HepG2 (cell line): ENCODE data around the gene DICER1. TPM values are rescaled to one million over a fixed set of nuclear protein-coding genes. Genes with fewer than 3 reads are reported as not detected.

Source experiments
- ATAC-seq: fragments of 200-7000 bp; cut with Tn5 transposase; 3 replicates; pipeline ENCODE4 v1.9.1; 2020; ENCODE audit warnings: mild to moderate bottlenecking, moderate library complexity
- BruUV-seq: library from RNA; stranded (reverse); fragments of 400-500 nt; replicated peaks from 2 replicates; lab custom pipeline; 2021; lab: Mats Ljungman, UMichigan
- CTCF ChIA-PET: fragments of 300-600 bp; formaldehyde crosslinking; extraction: SDS; loops from one replicate; lab custom pipeline; 2021; ENCODE audit warnings: low total read pairs, inconsistent platforms, low intra/inter-chr PET ratio; lab: Yijun Ruan, JAX
- POLR2A ChIA-PET: fragments of 350-600 bp; sonication (Branson Sonifier 250); formaldehyde crosslinking; loops from one replicate; lab custom pipeline; 2020; ENCODE audit warnings: antibody characterized with exemption, inconsistent platforms; lab: Yijun Ruan, JAX
- DNase-seq: peaks from one replicate; pipeline ENCODE4 v3.0.0-alpha.2; 2015; ENCODE audit warnings: low spot score
- FAIRE-seq: peaks from 3 replicates; lab custom pipeline; 2011; peaks lifted over from hg19 to GRCh38; lab: Jason Lieb, UNC
- H2AFZ ChIP-seq: one replicate; pipeline ENCODE4 v1.6.1; 2011; ENCODE audit warnings: low read length, inconsistent platforms
- H3K27ac ChIP-seq: fragments of 300-600 bp; 3 replicates; pipeline ENCODE4 v1.8.0; 2011; ENCODE audit warnings: mixed run types, mild to moderate bottlenecking, mixed read lengths, low read length, inconsistent platforms; ENCODE audit not compliant: insufficient read depth; ENCODE audit errors: extremely low read length
- H3K27me3 ChIP-seq, 2 experiments: fragments of 200-600 bp in 1 of 2; 2 replicates in 1 of 2; 3 replicates in 1 of 2; pipeline versions ENCODE4 v1.6.0 to v1.8.0; 2011; ENCODE audit warnings: low read length in 2 of 2, mild to moderate bottlenecking in 2 of 2, moderate library complexity in 2 of 2, inconsistent platforms in 1 of 2; ENCODE audit not compliant: insufficient read depth in 2 of 2, control insufficient read depth in 1 of 2
- H3K36me3 ChIP-seq, 2 experiments: fragments of 200-600 bp in 1 of 2; replicated peaks in 1 of 2; 2 replicates in 1 of 2; 3 replicates in 1 of 2; pipeline versions ENCODE4 v1.5.1 to v1.8.0; 2011; ENCODE audit warnings: low read length in 2 of 2, inconsistent platforms in 1 of 2; ENCODE audit not compliant: insufficient read depth in 2 of 2, control insufficient read depth in 1 of 2
- H3K4me1 ChIP-seq: 2 replicates; pipeline ENCODE4 v1.5.1; 2012; ENCODE audit warnings: low read length, inconsistent platforms; ENCODE audit not compliant: insufficient read depth
- H3K4me2 ChIP-seq: 2 replicates; pipeline ENCODE4 v1.6.0; 2011; ENCODE audit warnings: low read depth, low read length, inconsistent platforms
- H3K4me3 ChIP-seq, 3 experiments: fragments of 200-600 bp in 1 of 3; sonication (generic), shearing (Covaris generic) in 1 of 3; replicated peaks in 1 of 3; 2 replicates each; pipeline ENCODE4 v1.5.1; 2011 to 2016; ENCODE audit warnings: low read length in 3 of 3, inconsistent platforms in 2 of 3, low read depth in 2 of 3, mild to moderate bottlenecking in 2 of 3, control low read depth in 1 of 3, mixed read lengths in 1 of 3; ENCODE audit not compliant: insufficient read depth in 1 of 3
- H3K79me2 ChIP-seq: one replicate; pipeline ENCODE4 v1.6.1; 2011; ENCODE audit warnings: low read length, inconsistent platforms; ENCODE audit not compliant: insufficient read depth
- H3K9ac ChIP-seq: 2 replicates; pipeline ENCODE4 v1.6.0; 2011; ENCODE audit warnings: mild to moderate bottlenecking, low read depth, low read length, inconsistent platforms; ENCODE audit not compliant: insufficient read depth
- H3K9me3 ChIP-seq: 2 replicates; pipeline ENCODE4 v1.5.1; 2012; ENCODE audit warnings: mild to moderate bottlenecking, low read length
- H4K20me1 ChIP-seq: 2 replicates; pipeline ENCODE4 v1.6.0; 2011; ENCODE audit warnings: inconsistent platforms, mild to moderate bottlenecking, low read length, moderate library complexity; ENCODE audit not compliant: insufficient read depth
- ATF7-NPFF ChIP-seq: sonication (generic); formaldehyde crosslinking; IDR thresholded peaks from 2 replicates; pipeline ENCODE4 v1.8.1; 2023; ENCODE audit warnings: mild to moderate bottlenecking, low read depth, missing genetic modification reagents, moderate library complexity
- CSRNP2 ChIP-seq: sonication (generic); formaldehyde crosslinking; conservative IDR thresholded peaks from 2 replicates; pipeline ENCODE4 v1.8.0; 2022; ENCODE audit warnings: low read depth, missing genetic modification reagents
- E2F5 ChIP-seq: sonication (generic); formaldehyde crosslinking; conservative IDR thresholded peaks from 2 replicates; pipeline ENCODE4 v1.4.0; 2020; ENCODE audit warnings: missing genetic modification reagents
- FOXA3 ChIP-seq: IDR thresholded peaks from 2 replicates; pipeline ENCODE4 v1.6.1; 2016; ENCODE audit warnings: missing genetic modification reagents, missing compliant biosample characterization
- HMG20B ChIP-seq: conservative IDR thresholded peaks from 2 replicates; pipeline ENCODE4 v1.6.1; 2016; ENCODE audit warnings: missing genetic modification reagents, missing compliant biosample characterization
- KDM1A ChIP-seq: IDR thresholded peaks from 2 replicates; pipeline ENCODE4 v1.6.1; 2016; ENCODE audit warnings: missing compliant biosample characterization
- SKI ChIP-seq: fragments of 450-650 bp; IDR thresholded peaks from one replicate; pipeline ENCODE4 v1.6.1; 2018; ENCODE audit warnings: mild to moderate bottlenecking; ENCODE audit not compliant: partially characterized antibody
- SUZ12 ChIP-seq: fragments of 150-350 bp; IDR thresholded peaks from 2 replicates; pipeline ENCODE4 v1.6.1; 2014; ENCODE audit warnings: low read depth, low read length
- ZFP1 ChIP-seq: IDR thresholded peaks from 2 replicates; pipeline ENCODE4 v1.6.1; 2016
- ZNF562 ChIP-seq: sonication (generic); formaldehyde crosslinking; IDR thresholded peaks from 2 replicates; pipeline ENCODE4 v1.8.0; 2022; ENCODE audit warnings: missing genetic modification reagents, borderline replicate concordance
- ZNF644 ChIP-seq: IDR thresholded peaks from 2 replicates; pipeline ENCODE4 v1.6.1; 2016; ENCODE audit warnings: low read depth
- ZNF777 ChIP-seq: sonication (generic); formaldehyde crosslinking; IDR thresholded peaks from 2 replicates; pipeline ENCODE4 v1.4.0; 2020; ENCODE audit warnings: missing genetic modification reagents
- ZNF800 ChIP-seq: sonication (generic); formaldehyde crosslinking; IDR thresholded peaks from 2 replicates; pipeline ENCODE4 v1.4.0; 2020; ENCODE audit warnings: missing genetic modification reagents
- WGBS: methylation state at CpG from one replicate; pipeline ENCODE4 v1.1.6; 2017; ENCODE audit warnings: low lambda C conversion rate; 5-methylcytosine and 5-hydroxymethylcytosine counted together
- in situ Hi-C: cut with HindIII; loops from 2 replicates; pipeline ENCODE4 v1.10.0; 2017; ENCODE audit warnings: low pct_unique_long_range_greater_than_20kb; ENCODE audit not compliant: extremely low pct_ligation_motif_present
- intact Hi-C: fragments of 100-400 bp; cut with micrococcal nuclease; formaldehyde crosslinking; loops from one replicate; pipeline ENCODE4 v1.10.0; 2022; ENCODE audit not compliant: unreplicated experiment
- polyA plus RNA-seq, 8 experiments: library from polyadenylated mRNA; depleted of rRNA in 3 of 8; stranded (reverse) in 7 of 8; unstranded in 1 of 8; fragments of >200 nt; fragmentation: Illumina TruSeq in 4 of 8; extraction: Trizol in 4 of 8; gene quantifications; 2 replicates each; pipeline versions ENCODE4 v1.2.1 to v1.2.3, GENCODE V29; 2011 to 2016; ENCODE audit warnings: low read depth in 4 of 8, missing spikeins in 1 of 8, mixed read lengths in 1 of 8; ENCODE audit not compliant: insufficient read depth in 1 of 8
- total RNA-seq, 5 experiments: library from RNA; depleted of rRNA; stranded (reverse); fragments of >200 nt; fragmentation: Illumina TruSeq; extraction: Trizol; gene quantifications; 2 replicates each; pipeline ENCODE4 v1.2.3, GENCODE V29; 2016; ENCODE audit warnings: low read depth in 1 of 5
- TF ChIP-seq, protein P1 (sequence below): sonication (generic); formaldehyde crosslinking; IDR thresholded peaks from 2 replicates; pipeline ENCODE4 v1.5.0; 2020; ENCODE audit warnings: mild to moderate bottlenecking, missing genetic modification reagents

Gene DICER1
- total and polyA plus RNA-seq, 2 of the 13 experiments (the other 11 are each of a cell fraction or from before 2014, with no cell fraction given): 31.8 to 61.9 TPM

DNA sequence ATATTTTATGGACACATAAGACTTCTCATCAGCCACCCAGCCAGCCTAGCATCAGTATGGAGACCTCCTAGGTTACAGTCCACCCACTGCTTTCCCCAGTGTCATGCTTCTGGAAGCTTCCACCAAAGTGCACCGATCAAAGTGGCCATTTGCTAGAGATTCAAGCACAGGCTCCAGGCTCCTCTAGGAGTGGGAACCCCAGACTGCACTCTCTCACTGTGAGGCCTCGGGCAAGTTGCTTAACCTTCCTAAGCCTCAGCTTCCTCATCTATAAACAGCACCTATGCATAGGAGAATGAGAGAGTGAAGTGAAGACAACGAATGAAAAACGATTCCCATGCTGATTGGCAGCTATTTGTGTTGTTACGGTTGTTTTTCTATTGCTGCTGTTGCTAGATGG is 94.4 kb downstream of the DICER1 start:
- Histone ChIP-seq H3K4me1 (no peaks in the 10 kb centered on the region), H3K4me3 (no peak overlapping the region), H4K20me1 (no peaks in the 10 kb centered on the region), H3K27ac (no peak overlapping the region), H3K4me2 (no peak overlapping the region), H3K79me2 (no peaks in the 10 kb centered on the region), H3K9me3 (no peaks in the 10 kb centered on the region), H2AFZ (no peak overlapping the region), H3K36me3 (no peaks in the 10 kb centered on the region), H3K9ac (no peak overlapping the region), H3K27me3 (peaks cover 7 to 30% of the 10 kb centered on the region in 2 experiments)
- DNase-seq (no peak), FAIRE-seq (no peak), ATAC-seq (no peak)
- no TSS peak for BruUV-seq
- WGBS: 37% methylated on average over 5 of the region's 5 CpGs
- TF ChIP-seq SKI: no peak
- TF ChIP-seq KDM1A (CRISPR knock-in tag): no peak
- TF ChIP-seq ZNF562: no peak
- TF ChIP-seq SUZ12: no peak
- no peak for TF ChIP-seq FOXA3
- intact Hi-C loops: no loop called here
- ChIA-PET CTCF (no interaction called here), POLR2A (no interaction called here)
- in situ Hi-C loops: no loop called here

DNA sequence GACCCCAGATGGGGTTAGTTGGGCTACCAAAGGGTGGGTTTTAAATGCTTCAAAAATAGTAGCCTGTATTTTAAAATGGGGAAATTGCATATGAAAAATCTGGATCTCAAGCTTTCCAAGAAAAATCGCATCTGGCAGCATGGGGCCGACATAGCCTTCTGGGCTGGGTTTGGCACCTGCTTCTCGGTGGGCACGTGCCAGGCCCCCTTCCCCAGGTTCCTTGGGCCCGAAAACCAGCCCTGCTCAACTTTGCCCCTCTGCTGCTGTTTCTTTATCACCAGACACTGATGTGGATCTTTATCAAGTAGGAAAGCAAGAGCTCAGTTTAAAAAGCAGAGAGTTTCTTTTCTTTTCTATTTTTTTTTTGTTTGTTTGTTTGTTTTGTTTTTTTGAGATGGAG is 95.1 kb downstream of the DICER1 start:
- Histone ChIP-seq H3K4me3 (no peak overlapping the region), H3K36me3 (no peaks in the 10 kb centered on the region), H3K4me2 (no peak overlapping the region), H3K9ac (no peak overlapping the region), H3K4me1 (no peaks in the 10 kb centered on the region), H4K20me1 (no peaks in the 10 kb centered on the region), H3K27ac (no peak overlapping the region), H2AFZ (no peak overlapping the region), H3K79me2 (no peaks in the 10 kb centered on the region), H3K27me3 (peaks cover 7 to 31% of the 10 kb centered on the region in 2 experiments), H3K9me3 (no peaks in the 10 kb centered on the region)
- BruUV-seq: no TSS peak
- FAIRE-seq: no peak
- ChIA-PET CTCF (no interaction called here), POLR2A (no interaction called here)
- 6% methylated on average over 5 of the region's 5 CpGs for WGBS
- no peak for ATAC-seq
- DNase-seq: no peak
- in situ Hi-C loops: no loop called here
- intact Hi-C loops: no loop called here
- TF ChIP-seq ZNF800 (CRISPR knock-in tag) (no peak), ZNF777 (no peak), ZFP1 (CRISPR knock-in tag) (no peak), E2F5 (CRISPR knock-in tag) (no peak), HMG20B (CRISPR knock-in tag) (no peak), ZNF644 (no peak), CSRNP2 (CRISPR knock-in tag) (no peak), ATF7-NPFF (CRISPR knock-in tag) (no peak)
- TF ChIP-seq, protein P1, sequence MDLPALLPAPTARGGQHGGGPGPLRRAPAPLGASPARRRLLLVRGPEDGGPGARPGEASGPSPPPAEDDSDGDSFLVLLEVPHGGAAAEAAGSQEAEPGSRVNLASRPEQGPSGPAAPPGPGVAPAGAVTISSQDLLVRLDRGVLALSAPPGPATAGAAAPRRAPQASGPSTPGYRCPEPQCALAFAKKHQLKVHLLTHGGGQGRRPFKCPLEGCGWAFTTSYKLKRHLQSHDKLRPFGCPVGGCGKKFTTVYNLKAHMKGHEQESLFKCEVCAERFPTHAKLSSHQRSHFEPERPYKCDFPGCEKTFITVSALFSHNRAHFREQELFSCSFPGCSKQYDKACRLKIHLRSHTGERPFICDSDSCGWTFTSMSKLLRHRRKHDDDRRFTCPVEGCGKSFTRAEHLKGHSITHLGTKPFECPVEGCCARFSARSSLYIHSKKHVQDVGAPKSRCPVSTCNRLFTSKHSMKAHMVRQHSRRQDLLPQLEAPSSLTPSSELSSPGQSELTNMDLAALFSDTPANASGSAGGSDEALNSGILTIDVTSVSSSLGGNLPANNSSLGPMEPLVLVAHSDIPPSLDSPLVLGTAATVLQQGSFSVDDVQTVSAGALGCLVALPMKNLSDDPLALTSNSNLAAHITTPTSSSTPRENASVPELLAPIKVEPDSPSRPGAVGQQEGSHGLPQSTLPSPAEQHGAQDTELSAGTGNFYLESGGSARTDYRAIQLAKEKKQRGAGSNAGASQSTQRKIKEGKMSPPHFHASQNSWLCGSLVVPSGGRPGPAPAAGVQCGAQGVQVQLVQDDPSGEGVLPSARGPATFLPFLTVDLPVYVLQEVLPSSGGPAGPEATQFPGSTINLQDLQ (CRISPR knock-in tag): no peak
